ENCODE data around the gene GALNT7. TPM values are rescaled to one million over a fixed set of nuclear protein-coding genes. Genes with fewer than 3 reads are reported as not detected.

Gene GALNT7
- total RNA-seq, 4 donors from 2014 or later = 6.8 to 24.8 (median 14.2) TPM

GRCh38 chr4:173130687-173131086 lies 37.9 kb upstream of the GALNT7 start:
- TF ChIP-seq CTCF (IDR thresholded peaks at IDR 0.05; ENCODE audit: low read depth) = no peak

GRCh38 chr4:173134426-173134825 lies 34.2 kb upstream of the GALNT7 start:
- TF ChIP-seq CTCF (IDR thresholded peaks at IDR 0.05; ENCODE audit: low read depth) = no peak

- TF ChIP-seq CTCF (IDR thresholded peaks at IDR 0.05; ENCODE audit: low read depth) = no peak
These were observed 33.3 kb upstream of the GALNT7 start for GRCh38 chr4:173135241-173135847.

- TF ChIP-seq CTCF (IDR thresholded peaks at IDR 0.05; ENCODE audit: low read depth) = no peak
These were observed 30.0 kb upstream of the GALNT7 start for GRCh38 chr4:173138624-173139023.

- no peak for TF ChIP-seq CTCF (IDR thresholded peaks at IDR 0.05; ENCODE audit: low read depth)
These were observed 29.1 kb upstream of the GALNT7 start for GRCh38 chr4:173139561-173139960.

- TF ChIP-seq CTCF (IDR thresholded peaks at IDR 0.05; ENCODE audit: low read depth) = no peak
These were observed 23.5 kb upstream of the GALNT7 start for GRCh38 chr4:173145131-173145530.

GRCh38 chr4:173146456-173146855 lies 22.2 kb upstream of the GALNT7 start:
- no peak for TF ChIP-seq CTCF (IDR thresholded peaks at IDR 0.05; ENCODE audit: low read depth)

Measured in subcutaneous adipose tissue (tissue), 4 donors.